Thoracic aorta (tissue), 2 donors: Measurements from ENCODE around the gene GPHN. TPM values are rescaled to one million over a fixed set of nuclear protein-coding genes. Genes with fewer than 3 reads are reported as not detected.

Source experiments
- ATAC-seq: fragments of 150-250 bp; one replicate; pipeline ENCODE4 v1.8.0; 2017; ENCODE audit warnings: low read depth; ENCODE audit not compliant: insufficient number of reproducible peaks, low FRiP score
- DNase-seq: peaks from one replicate; pipeline ENCODE4 v3.0.0-alpha.2; 2020; ENCODE audit warnings: low spot score
- H3K27ac ChIP-seq, 2 donors: fragments of 200-600 bp; sonication (generic); 1 replicate in 1 of 2; 2 replicates in 1 of 2; pipeline ENCODE4 v1.5.1; 2016; ENCODE audit warnings: mild to moderate bottlenecking in 2 of 2, moderate library complexity in 2 of 2
- H3K27me3 ChIP-seq: fragments of 200-600 bp; sonication (generic); replicated peaks from 2 replicates; pipeline ENCODE4 v1.6.0; 2016; ENCODE audit warnings: mild to moderate bottlenecking; ENCODE audit not compliant: insufficient read depth
- H3K36me3 ChIP-seq: fragments of 200-600 bp; sonication (generic); one replicate; pipeline ENCODE4 v1.5.1; 2016
- H3K4me1 ChIP-seq, 2 donors: fragments of 200-600 bp; sonication (generic); 1 replicate in 1 of 2; 2 replicates in 1 of 2; pipeline versions ENCODE4 v1.5.1 to v1.6.0; 2016; ENCODE audit warnings: low read depth in 2 of 2, mild to moderate bottlenecking in 1 of 2; ENCODE audit not compliant: control insufficient read depth in 1 of 2
- H3K4me3 ChIP-seq: fragments of 200-600 bp; sonication (generic); 2 replicates; pipeline ENCODE4 v1.5.1; 2016; ENCODE audit warnings: mild to moderate bottlenecking
- H3K9me3 ChIP-seq: fragments of 200-600 bp; sonication (generic); 2 replicates; pipeline ENCODE4 v1.5.1; 2016
- CTCF ChIP-seq: fragments of 200-600 bp; sonication (generic); IDR thresholded peaks from one replicate; pipeline ENCODE4 v1.5.1; 2019; ENCODE audit warnings: antibody characterized with exemption
- total RNA-seq, 2 donors: library from RNA; depleted of rRNA; stranded (reverse); fragments of >200 nt; gene quantifications; one replicate each; pipeline versions ENCODE4 v1.1.0 to v1.2.3, GENCODE V29; 2016

GPHN gene
- 10 to 100 TPM; 14.0 to 14.2 TPM for total RNA-seq

- H3K27me3 ChIP-seq = no peaks in the 10 kb centered on the region
- no peak for TF ChIP-seq CTCF
- H3K4me3 ChIP-seq = peak within 1 kb of the TSS; percentile 78
- peak; percentile 89 for ATAC-seq
- no peaks in the 10 kb centered on the region for H3K9me3 ChIP-seq
- peaks cover 9 to 21% of the 10 kb centered on the region in 2 donors for H3K4me1 ChIP-seq
- peak within 1 kb of the TSS; percentile 74 to 85 for H3K27ac ChIP-seq
- DNase-seq = peak; percentile 94
- H3K36me3 ChIP-seq = no peaks in the 10 kb centered on the region
Measured at GRCh38 chr14:66507722-66508546, at the start of gene GPHN. TSS of gene GPHN (plus strand) at chr14:66508147.

GRCh38 chr14:66459603-66460002, 48.3 kb upstream of the GPHN start:
- DNase-seq (no peak), ATAC-seq (no peak)
- Histone ChIP-seq H3K9me3 (no peaks in the 10 kb centered on the region), H3K27me3 (no peaks in the 10 kb centered on the region), H3K4me1 (no peaks in the 10 kb centered on the region), H3K27ac (no peak overlapping the region), H3K4me3 (no peak overlapping the region), H3K36me3 (no peaks in the 10 kb centered on the region)
- TF ChIP-seq CTCF = no peak

- no peak overlapping the region for H3K27ac ChIP-seq
- no peaks in the 10 kb centered on the region for H3K9me3 ChIP-seq
- H3K36me3 ChIP-seq = no peaks in the 10 kb centered on the region
- no peaks in the 10 kb centered on the region for H3K4me1 ChIP-seq
- no peak for TF ChIP-seq CTCF
- no peak for DNase-seq
- no peaks in the 10 kb centered on the region for H3K27me3 ChIP-seq
- no peak for ATAC-seq
- no peak overlapping the region for H3K4me3 ChIP-seq
Measured at GRCh38 chr14:66464261-66464660, 43.7 kb upstream of the GPHN start.

GRCh38 chr14:66468778-66469367, 39.1 kb upstream of the GPHN start:
- no peak overlapping the region for H3K27ac ChIP-seq
- no peak for ATAC-seq
- TF ChIP-seq CTCF = no peak
- no peaks in the 10 kb centered on the region for H3K36me3 ChIP-seq
- H3K4me1 ChIP-seq = peaks cover 2 to 10% of the 10 kb centered on the region in 2 donors
- no peak for DNase-seq
- no peaks in the 10 kb centered on the region for H3K27me3 ChIP-seq
- peaks cover 6% of the 10 kb centered on the region for H3K9me3 ChIP-seq
- H3K4me3 ChIP-seq = no peak overlapping the region

- no peak for TF ChIP-seq CTCF
Measured at GRCh38 chr14:66471584-66471983, 36.4 kb upstream of the GPHN start.

More at GRCh38 chr14:66471584-66471983, 36.4 kb upstream of the GPHN start:
- DNase-seq (no peak), ATAC-seq (no peak)
- Histone ChIP-seq H3K27ac (no peak overlapping the region), H3K4me3 (no peak overlapping the region), H3K27me3 (no peaks in the 10 kb centered on the region), H3K36me3 (no peaks in the 10 kb centered on the region), H3K4me1 (peaks cover 2 to 10% of the 10 kb centered on the region in 2 donors), H3K9me3 (peaks cover 6% of the 10 kb centered on the region)
